ENCODE measurements around the gene CCPG1. TPM values are rescaled to one million over a fixed set of nuclear protein-coding genes. Genes with fewer than 3 reads are reported as not detected.

CCPG1 gene
- polyA plus RNA-seq, 3 donors, result 21.1 to 196 (median 145) TPM

- Mint-ChIP-seq H3K36me3 (peaks cover 39 to 69% of the 10 kb centered on the region in 2 donors), H3K4me3 (no peak overlapping the region), H3K27ac (peak overlapping the region in 6 of 7 donors; percentile 37 to 87 (median 76)), H3K4me1 (peaks cover 4% of the 10 kb centered on the region), H3K9me3 (peaks cover 0 to 2% (median 0%) of the 10 kb centered on the region in 7 donors), H3K27me3 (ENCODE audit: low read depth in 3 of 3) (no peaks in the 10 kb centered on the region)
- intact Hi-C loops (cut with micrococcal nuclease), result no loop called here
- WGBS (ENCODE audit: insufficient coverage), result no CpG with 5 or more reads among the region's 2 CpGs
- H3K4me2 ChIP-seq (replicated peaks; ENCODE audit: extremely low read depth, low read length, poor library complexity, severe bottlenecking), result no peak overlapping the region
- no peak overlapping the region for H2AFZ ChIP-seq (ENCODE audit: insufficient read depth, low read depth, low read length, poor library complexity, severe bottlenecking)
- no peaks in the 10 kb centered on the region for H3K4me1 ChIP-seq (ENCODE audit: control insufficient read depth in 1 of 2, insufficient read depth in 2 of 2, low read length in 2 of 2)
- no peaks in the 10 kb centered on the region for H4K20me1 ChIP-seq (ENCODE audit: insufficient read depth, low read length)
- H3K4me3 ChIP-seq (replicated peaks in 1 of 3; ENCODE audit: low read depth in 2 of 3, low read length in 3 of 3), result no peak overlapping the region
- no peak overlapping the region for H3K9ac ChIP-seq (ENCODE audit: insufficient read depth, low read length, poor library complexity, severe bottlenecking)
- H3K27ac ChIP-seq (ENCODE audit: low read depth in 1 of 2, low read length in 2 of 2), result peak overlapping the region in 1 of 2 donors; percentile 68
- no peaks in the 10 kb centered on the region for H3K9me3 ChIP-seq (replicated peaks in 1 of 2; ENCODE audit: control insufficient read depth in 1 of 2, insufficient read depth in 1 of 2, low read length in 2 of 2)
- H3K79me2 ChIP-seq (ENCODE audit: insufficient read depth, low read length), result no peaks in the 10 kb centered on the region
- no peak for TF ChIP-seq CTCF (IDR thresholded peaks at IDR 0.05)
- H3K27me3 ChIP-seq (ENCODE audit: control insufficient read depth in 2 of 2, insufficient read depth in 2 of 2, low read length in 2 of 2), result no peaks in the 10 kb centered on the region
- H3K36me3 ChIP-seq (replicated peaks in 1 of 2; ENCODE audit: control insufficient read depth in 1 of 2, insufficient read depth in 2 of 2, low read length in 2 of 2), result peaks cover 40 to 85% of the 10 kb centered on the region in 2 donors
- no peak for DNase-seq
These were observed 64.0 kb downstream of the CCPG1 start for GRCh38 chr15:55344206-55344605.

DNA sequence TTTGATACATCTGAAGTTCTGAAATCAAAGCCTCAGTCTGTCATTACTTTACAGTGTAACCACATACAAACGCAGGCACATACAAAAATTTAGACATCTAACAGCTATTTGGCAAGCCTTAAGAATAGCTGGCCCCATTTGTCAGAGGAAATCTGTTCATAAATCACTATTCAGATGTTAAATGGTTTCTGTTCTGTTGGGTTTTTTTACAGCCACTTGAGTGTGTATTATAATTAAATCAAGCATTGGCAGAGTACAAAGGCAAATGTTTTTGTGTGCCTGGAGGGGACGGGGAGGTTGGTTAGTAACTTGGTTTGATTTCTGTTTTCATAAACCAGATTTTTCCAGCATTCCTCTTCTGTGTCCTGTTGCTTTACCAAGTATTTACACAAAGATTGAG, 65.0 kb downstream of the CCPG1 start:
- Histone ChIP-seq H3K4me3 (replicated peaks in 1 of 3; ENCODE audit: low read depth in 2 of 3, low read length in 3 of 3) (no peak overlapping the region), H3K27ac (ENCODE audit: low read depth in 1 of 2, low read length in 2 of 2) (peak overlapping the region in 1 of 2 donors; percentile 68), H4K20me1 (ENCODE audit: insufficient read depth, low read length) (no peaks in the 10 kb centered on the region), H3K4me1 (ENCODE audit: control insufficient read depth in 1 of 2, insufficient read depth in 2 of 2, low read length in 2 of 2) (no peaks in the 10 kb centered on the region), H3K36me3 (replicated peaks in 1 of 2; ENCODE audit: control insufficient read depth in 1 of 2, insufficient read depth in 2 of 2, low read length in 2 of 2) (peaks cover 40 to 85% of the 10 kb centered on the region in 2 donors), H3K79me2 (ENCODE audit: insufficient read depth, low read length) (no peaks in the 10 kb centered on the region), H2AFZ (ENCODE audit: insufficient read depth, low read depth, low read length, poor library complexity, severe bottlenecking) (no peak overlapping the region), H3K4me2 (replicated peaks; ENCODE audit: extremely low read depth, low read length, poor library complexity, severe bottlenecking) (no peak overlapping the region), H3K9me3 (replicated peaks in 1 of 2; ENCODE audit: control insufficient read depth in 1 of 2, insufficient read depth in 1 of 2, low read length in 2 of 2) (no peaks in the 10 kb centered on the region), H3K27me3 (ENCODE audit: control insufficient read depth in 2 of 2, insufficient read depth in 2 of 2, low read length in 2 of 2) (no peaks in the 10 kb centered on the region), H3K9ac (ENCODE audit: insufficient read depth, low read length, poor library complexity, severe bottlenecking) (no peak overlapping the region)
- Mint-ChIP-seq H3K4me1 (peaks cover 4% of the 10 kb centered on the region), H3K4me3 (no peak overlapping the region), H3K9me3 (peaks cover 0 to 2% (median 0%) of the 10 kb centered on the region in 7 donors), H3K27ac (no peak overlapping the region), H3K36me3 (peaks cover 41 to 65% of the 10 kb centered on the region in 2 donors), H3K27me3 (ENCODE audit: low read depth in 3 of 3) (no peaks in the 10 kb centered on the region)
- intact Hi-C loops (cut with micrococcal nuclease), result no loop called here
- DNase-seq, result no peak
- WGBS (ENCODE audit: insufficient coverage), result no CpG with 5 or more reads among the region's 2 CpGs
- TF ChIP-seq CTCF (IDR thresholded peaks at IDR 0.05), result no peak
